Measurements from ENCODE around the gene NME2.
A peak's percentile ranks its signal among the peaks of the same experiment; 100 is the strongest.
"Not testable (repeated sequence)": the region's sequence is repeated elsewhere in the genome, so short reads cannot be mapped to it uniquely, and the experiment has no call there.

Gene NME2

DNA sequence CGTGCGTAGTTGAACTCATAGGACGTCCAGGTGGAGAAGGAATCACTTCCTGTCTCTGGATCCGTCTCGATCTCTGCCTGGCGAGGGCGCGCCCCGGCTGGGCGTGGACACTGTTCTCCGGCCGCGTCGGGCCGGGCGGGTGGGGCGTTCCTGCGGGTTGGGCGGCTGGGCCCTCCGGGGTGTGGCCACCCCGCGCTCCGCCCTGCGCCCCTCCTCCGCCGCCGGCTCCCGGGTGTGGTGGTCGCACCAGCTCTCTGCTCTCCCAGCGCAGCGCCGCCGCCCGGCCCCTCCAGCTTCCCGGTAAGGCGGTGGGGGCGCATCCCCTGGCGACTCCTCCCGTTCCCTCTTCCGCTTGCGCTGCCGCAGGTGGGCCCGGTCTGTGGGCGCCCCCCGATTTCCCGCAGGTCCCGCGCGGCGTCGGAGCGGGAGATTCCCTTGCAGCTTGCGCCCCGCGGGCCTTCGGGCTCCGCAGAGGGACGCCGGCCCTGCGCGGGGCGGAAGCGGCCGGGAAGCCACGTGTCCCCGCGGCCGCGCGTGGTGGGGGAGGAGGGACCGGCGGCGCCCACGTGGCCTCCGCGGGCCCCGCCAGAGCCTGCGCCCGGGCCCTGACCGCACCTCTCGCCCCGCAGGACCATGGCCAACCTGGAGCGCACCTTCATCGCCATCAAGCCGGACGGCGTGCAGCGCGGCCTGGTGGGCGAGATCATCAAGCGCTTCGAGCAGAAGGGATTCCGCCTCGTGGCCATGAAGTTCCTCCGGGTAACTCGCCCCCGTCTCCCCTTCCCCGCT is at the start of gene NME2:
Gene NME2 (plus strand): TSS at position 214 of the 789 bp plus-strand sequence. CDS start 420 bp downstream, at position 634.
- peak; percentile 26 to 32 for DNase-seq (ENCODE audit: low read depth in 2 of 2, low spot score in 1 of 2)

- no peak for DNase-seq (ENCODE audit: low read depth in 2 of 2, low spot score in 1 of 2)
These were observed 47.6 kb upstream of the NME2 start for GRCh38 chr17:51118330-51119195.

GRCh38 chr17:51119415-51120356 is 46.5 kb upstream of the NME2 start:
- peak in 1 of 2 donors; percentile 16 for DNase-seq (ENCODE audit: low read depth in 2 of 2, low spot score in 1 of 2)

GRCh38 chr17:51120357-51120738 is 45.9 kb upstream of the NME2 start:
- DNase-seq (ENCODE audit: low read depth in 2 of 2, low spot score in 1 of 2) = peak in 1 of 2 donors; percentile 11

DNA sequence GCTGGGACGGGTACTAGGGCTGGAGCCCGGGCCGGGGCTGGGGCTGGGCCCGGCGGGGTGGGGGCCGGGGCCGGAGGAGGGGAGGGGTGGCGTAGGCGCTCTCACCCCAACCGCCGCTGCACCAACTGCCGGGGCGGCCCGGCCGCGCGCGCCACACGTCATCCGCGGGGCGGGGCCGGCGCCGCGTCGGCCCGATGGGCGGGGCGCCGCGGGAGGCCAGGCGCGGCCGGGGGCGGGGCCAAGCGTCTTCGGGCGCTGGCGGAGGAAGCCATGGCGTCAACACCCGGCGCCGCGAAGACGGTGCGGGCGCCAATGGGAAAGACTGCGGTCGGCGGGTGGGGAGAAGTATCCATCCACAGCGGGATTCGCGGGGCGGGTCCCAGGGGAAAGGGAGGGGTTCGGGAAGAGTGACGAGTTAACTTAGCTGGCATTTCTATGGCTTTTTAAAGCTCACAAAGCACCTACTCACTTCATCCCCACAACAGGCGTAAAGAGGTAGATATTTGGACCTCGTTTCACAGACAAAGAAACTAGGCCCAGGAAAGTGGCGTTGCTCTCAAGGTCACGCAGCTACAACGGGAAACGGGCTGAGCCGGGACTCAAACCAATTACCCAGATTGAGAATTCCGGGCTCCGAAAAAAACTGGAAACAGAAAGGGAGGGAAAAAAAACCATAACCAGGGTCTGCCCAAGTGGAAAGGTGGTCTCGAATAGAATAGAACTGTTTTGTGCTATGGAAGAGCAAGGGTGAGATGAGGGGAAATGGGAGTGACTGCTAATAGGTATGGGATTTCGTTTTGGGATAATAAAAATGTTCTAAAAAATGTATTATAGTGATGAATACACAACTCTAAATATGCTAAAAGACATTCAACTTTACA is 45.2 kb upstream of the NME2 start, which contains the start of gene SPAG9:
Gene SPAG9 (minus strand): TSS at position 130 of the 881 bp plus-strand sequence. CDS start 212 bp downstream, outside the sequence.
- DNase-seq (ENCODE audit: low read depth in 2 of 2, low spot score in 1 of 2) = peak; percentile 71 to 72

GRCh38 chr17:51121620-51122472 is 44.4 kb upstream of the NME2 start:
- peak; percentile 56 to 63 for DNase-seq (ENCODE audit: low read depth in 2 of 2, low spot score in 1 of 2)

DNA sequence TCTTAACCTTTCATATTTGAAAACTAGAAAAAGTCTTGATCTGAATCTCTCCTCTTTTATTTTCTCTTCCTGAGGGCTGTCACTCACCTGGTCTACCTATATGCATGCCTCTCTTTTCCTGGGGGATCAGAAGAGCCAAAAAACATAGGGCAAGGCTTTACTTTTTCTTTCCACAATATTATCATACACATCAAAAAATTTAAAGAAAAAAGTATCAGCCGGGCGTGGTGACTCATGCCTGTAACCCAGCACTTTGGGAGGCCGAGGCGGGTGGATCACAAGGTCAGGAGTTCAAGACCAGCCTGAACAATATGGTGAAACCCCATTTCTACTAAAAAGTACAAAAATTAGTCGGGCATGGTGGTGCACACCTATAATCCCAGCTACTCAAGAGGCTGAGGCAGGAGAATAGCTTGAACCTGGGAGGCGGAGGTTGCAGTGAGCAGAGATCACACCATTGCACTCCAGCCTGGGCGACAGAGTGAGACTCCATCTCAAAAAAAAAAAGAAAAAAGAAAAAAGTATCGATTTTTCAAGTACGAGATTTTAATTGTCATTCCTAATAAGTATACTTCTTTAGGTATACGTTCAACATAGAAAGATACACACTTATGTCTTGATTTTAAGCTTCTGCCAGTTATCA is 43.6 kb upstream of the NME2 start:
- DNase-seq (ENCODE audit: low read depth in 2 of 2, low spot score in 1 of 2) = not testable (repeated sequence)

- no peak for DNase-seq (ENCODE audit: low read depth in 2 of 2, low spot score in 1 of 2)
These were observed 41.3 kb upstream of the NME2 start for GRCh38 chr17:51124640-51125503.

DNA sequence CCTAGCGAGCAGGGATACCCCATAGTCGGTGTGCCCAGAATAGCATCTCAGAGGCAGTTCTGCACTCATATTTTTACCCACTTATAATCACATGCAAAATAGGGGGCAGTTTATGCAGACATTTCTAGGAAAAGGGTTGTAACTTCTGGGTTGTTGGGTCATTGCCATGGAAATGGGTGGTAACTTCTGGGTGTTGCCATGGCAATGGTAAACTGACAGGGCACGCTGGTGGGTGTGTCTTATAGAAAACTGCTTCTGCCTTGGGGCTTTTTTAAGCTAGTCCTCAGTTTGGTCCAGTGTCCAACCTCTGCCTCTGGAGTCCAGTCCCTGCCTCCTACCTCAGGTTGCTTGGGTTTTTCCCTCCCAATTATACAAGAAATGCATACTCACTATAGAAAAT is 38.1 kb upstream of the NME2 start:
- no peak for DNase-seq (ENCODE audit: low read depth in 2 of 2, low spot score in 1 of 2)

- no peak for DNase-seq (ENCODE audit: low read depth in 2 of 2, low spot score in 1 of 2)
These were observed 33.3 kb upstream of the NME2 start for GRCh38 chr17:51132964-51133319.

GRCh38 chr17:51133365-51133764 is 32.8 kb upstream of the NME2 start:
- no peak for DNase-seq (ENCODE audit: low read depth in 2 of 2, low spot score in 1 of 2)

DNA sequence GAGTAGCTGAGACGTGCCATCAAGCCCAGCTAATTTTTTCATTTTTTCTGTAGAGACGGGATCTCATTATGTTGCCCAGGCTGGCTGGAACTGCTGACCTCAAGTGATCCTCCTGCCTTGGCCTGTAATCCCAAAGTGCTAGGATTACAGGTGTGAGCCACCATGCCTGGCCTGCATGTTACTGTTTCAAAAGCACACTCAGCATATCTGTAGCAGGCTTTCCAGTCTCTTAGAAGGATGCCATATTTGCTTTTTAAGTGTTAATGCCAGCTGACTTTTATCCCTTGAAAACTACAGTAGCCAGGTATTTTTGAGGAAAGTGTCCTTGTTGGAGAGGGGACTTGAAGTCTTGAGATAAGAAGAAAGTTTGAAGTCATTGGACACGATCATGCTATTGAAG is 30.3 kb upstream of the NME2 start:
- DNase-seq (ENCODE audit: low read depth in 2 of 2, low spot score in 1 of 2) = no peak

- no peak for DNase-seq (ENCODE audit: low read depth in 2 of 2, low spot score in 1 of 2)
These were observed 23.6 kb upstream of the NME2 start for GRCh38 chr17:51142597-51142996.

DNA sequence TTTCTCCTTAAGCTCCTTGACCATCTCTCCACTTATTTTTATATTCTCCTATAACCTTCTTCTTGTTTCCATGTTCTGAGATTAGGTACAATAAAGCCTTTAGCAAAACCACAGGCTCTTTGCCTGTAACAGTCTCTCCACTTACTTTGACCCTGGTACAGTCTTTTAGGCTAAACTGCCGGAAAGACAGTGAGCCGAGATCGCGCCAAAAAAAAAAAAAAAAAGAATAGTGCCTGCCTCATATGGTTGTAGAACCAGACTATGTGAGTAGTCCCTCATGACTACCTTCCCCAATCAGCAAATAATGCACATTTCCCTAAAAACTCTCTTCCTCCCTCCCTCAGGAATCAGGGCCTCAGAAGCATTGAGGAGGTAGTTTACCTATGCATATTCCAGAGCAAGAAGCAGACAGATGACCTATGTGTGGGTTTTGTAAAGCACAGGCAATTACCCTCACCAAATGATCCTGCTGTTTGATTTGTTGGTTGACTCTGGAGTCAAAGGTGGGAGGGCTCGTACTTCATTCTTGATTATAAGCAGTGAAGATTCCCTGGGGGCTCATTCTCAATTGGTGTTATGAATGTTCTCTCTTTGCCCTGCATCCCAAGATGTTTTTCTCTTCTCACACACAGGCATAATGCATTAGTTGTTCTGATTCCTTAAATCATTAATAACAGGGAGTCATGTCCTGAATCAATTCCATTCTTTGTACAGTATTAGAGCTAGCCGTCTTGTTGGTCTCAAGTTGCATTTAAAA is 21.8 kb upstream of the NME2 start:
- DNase-seq (ENCODE audit: low read depth in 2 of 2, low spot score in 1 of 2) = no peak

- no peak for DNase-seq (ENCODE audit: low read depth in 2 of 2, low spot score in 1 of 2)
These were observed 18.6 kb upstream of the NME2 start for GRCh38 chr17:51147650-51148049.

- no peak for DNase-seq (ENCODE audit: low read depth in 2 of 2, low spot score in 1 of 2)
These were observed 17.0 kb upstream of the NME2 start for GRCh38 chr17:51149163-51149562.

GRCh38 chr17:51150932-51151331 is 15.3 kb upstream of the NME2 start:
- no peak for DNase-seq (ENCODE audit: low read depth in 2 of 2, low spot score in 1 of 2)

Data from stimulated activated CD8-positive, alpha-beta memory T cell treated with anti-CD3 and anti-CD28 coated beads, Interleukin-4, amount 100 ng/mL, for 1 hour (primary cell).